ENCODE results near the gene NTSR2. TPM values are rescaled to one million over a fixed set of nuclear protein-coding genes. Genes with fewer than 3 reads are reported as not detected.

NTSR2 gene
- total RNA-seq, 1 experiment from 2014 or later = not detected

DNA sequence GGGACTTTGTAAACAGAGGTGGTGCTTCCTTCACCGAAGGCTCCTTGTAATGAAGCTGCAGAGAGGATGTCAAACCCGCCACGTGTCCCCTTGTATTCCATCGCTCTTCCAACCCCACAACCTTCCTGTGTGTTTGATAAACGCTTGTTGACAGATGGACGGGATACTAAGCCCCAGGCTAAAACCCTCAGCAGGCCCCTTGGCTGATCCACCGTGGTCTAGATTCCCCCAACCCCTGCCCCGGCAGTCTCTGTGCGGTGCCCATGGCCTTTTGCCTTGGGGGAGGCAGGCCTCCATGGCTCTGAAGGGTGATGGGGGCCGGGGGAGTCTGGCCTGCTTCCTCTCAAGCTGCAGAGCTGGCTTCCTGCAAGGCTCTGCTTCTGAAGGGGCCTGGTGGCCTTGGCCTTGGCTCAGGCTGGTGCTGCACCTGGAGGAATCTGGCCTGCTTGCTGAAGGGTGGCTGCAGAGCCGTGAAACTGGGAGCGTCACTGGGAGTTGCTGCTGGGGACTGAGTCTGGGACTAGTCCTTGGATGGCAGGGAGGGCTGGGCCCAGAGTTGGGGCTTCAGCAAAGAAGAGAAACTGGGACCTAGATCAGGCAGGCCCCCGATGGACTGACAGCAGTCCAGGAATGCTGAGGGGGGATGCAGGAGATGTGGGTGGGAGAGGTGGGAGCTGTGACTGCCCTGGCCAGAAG is 9.6 kb upstream of the NTSR2 start:
- intact Hi-C loops (cut with micrococcal nuclease) = loop anchor here (10.0 kb wide), 1 partner anchor 545 kb away; a partner anchor contains a TSS
- POLR2A ChIA-PET (ENCODE audit: unreplicated experiment) = no interaction called here
- Histone ChIP-seq H3K9me2 (replicated peaks; ENCODE audit: low read length) (no peaks in the 10 kb centered on the region), H3K9ac (ENCODE audit: low read length) (no peak overlapping the region), H3K9me3 (ENCODE audit: low read length) (no peaks in the 10 kb centered on the region), H3K4me3 (ENCODE audit: low read length) (no peak overlapping the region), H3K4me2 (ENCODE audit: low read length) (no peak overlapping the region), H3K36me3 (ENCODE audit: low read depth, low read length) (no peaks in the 10 kb centered on the region), H3K4me1 (ENCODE audit: insufficient read depth, low read length) (peaks cover 12% of the 10 kb centered on the region), H3K27me3 (ENCODE audit: low read length) (no peaks in the 10 kb centered on the region), H3K79me2 (ENCODE audit: low read length) (no peaks in the 10 kb centered on the region), H4K20me1 (ENCODE audit: low read length) (no peaks in the 10 kb centered on the region), H3F3A (ENCODE audit: low read length, unreplicated experiment) (no peaks in the 10 kb centered on the region), H2AFZ (ENCODE audit: low read length) (no peak overlapping the region), H3K27ac (ENCODE audit: low read length) (no peak overlapping the region)
- DNase-seq (no peak), ATAC-seq (no peak)
- CTCF ChIA-PET = no interaction called here
- TF ChIP-seq EZH2 (IDR thresholded peaks at IDR 0.05; ENCODE audit: low read length, unreplicated experiment) (no peak), EZH2phosphoT487 (IDR thresholded peaks at IDR 0.05; ENCODE audit: borderline replicate concordance, low read length) (no peak)
- TF ChIP-seq, protein P1, sequence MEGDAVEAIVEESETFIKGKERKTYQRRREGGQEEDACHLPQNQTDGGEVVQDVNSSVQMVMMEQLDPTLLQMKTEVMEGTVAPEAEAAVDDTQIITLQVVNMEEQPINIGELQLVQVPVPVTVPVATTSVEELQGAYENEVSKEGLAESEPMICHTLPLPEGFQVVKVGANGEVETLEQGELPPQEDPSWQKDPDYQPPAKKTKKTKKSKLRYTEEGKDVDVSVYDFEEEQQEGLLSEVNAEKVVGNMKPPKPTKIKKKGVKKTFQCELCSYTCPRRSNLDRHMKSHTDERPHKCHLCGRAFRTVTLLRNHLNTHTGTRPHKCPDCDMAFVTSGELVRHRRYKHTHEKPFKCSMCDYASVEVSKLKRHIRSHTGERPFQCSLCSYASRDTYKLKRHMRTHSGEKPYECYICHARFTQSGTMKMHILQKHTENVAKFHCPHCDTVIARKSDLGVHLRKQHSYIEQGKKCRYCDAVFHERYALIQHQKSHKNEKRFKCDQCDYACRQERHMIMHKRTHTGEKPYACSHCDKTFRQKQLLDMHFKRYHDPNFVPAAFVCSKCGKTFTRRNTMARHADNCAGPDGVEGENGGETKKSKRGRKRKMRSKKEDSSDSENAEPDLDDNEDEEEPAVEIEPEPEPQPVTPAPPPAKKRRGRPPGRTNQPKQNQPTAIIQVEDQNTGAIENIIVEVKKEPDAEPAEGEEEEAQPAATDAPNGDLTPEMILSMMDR (conservative IDR thresholded peaks at IDR 0.05; ENCODE audit: low read depth, low read length) = no peak
- no TSS peak for BruUV-seq (replicated peaks)

DNA sequence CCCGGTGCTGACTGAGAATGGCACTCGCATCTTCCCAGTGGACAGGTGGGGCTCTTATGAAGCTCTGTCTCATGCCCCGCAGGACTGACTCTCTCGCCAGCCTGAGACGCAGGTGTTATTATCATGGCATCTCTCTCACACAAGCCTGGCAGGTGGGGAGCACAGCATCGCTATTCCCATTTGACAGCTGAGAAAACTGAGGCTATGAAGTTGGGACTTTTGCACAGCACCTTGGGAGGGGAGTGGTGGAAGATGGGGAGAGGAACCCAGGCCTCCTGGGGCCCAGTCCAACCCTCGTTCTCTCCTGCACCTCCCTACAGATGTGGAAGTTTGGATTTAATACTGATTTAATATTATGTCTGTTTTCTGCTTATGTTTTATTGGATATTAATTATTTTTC is 9.0 kb upstream of the NTSR2 start:
- POLR2A ChIA-PET (ENCODE audit: unreplicated experiment) = no interaction called here
- Histone ChIP-seq H3K4me1 (ENCODE audit: insufficient read depth, low read length) (peaks cover 12% of the 10 kb centered on the region), H3K79me2 (ENCODE audit: low read length) (no peaks in the 10 kb centered on the region), H3K4me2 (ENCODE audit: low read length) (no peak overlapping the region), H4K20me1 (ENCODE audit: low read length) (no peaks in the 10 kb centered on the region), H3K36me3 (ENCODE audit: low read depth, low read length) (no peaks in the 10 kb centered on the region), H3K4me3 (ENCODE audit: low read length) (no peak overlapping the region), H3K9ac (ENCODE audit: low read length) (no peak overlapping the region), H3F3A (ENCODE audit: low read length, unreplicated experiment) (no peaks in the 10 kb centered on the region), H3K27me3 (ENCODE audit: low read length) (no peaks in the 10 kb centered on the region), H3K9me2 (replicated peaks; ENCODE audit: low read length) (no peaks in the 10 kb centered on the region), H3K27ac (ENCODE audit: low read length) (no peak overlapping the region), H2AFZ (ENCODE audit: low read length) (no peak overlapping the region), H3K9me3 (ENCODE audit: low read length) (no peaks in the 10 kb centered on the region)
- intact Hi-C loops (cut with micrococcal nuclease) = loop anchor here (10.0 kb wide), 1 partner anchor 544 kb away; a partner anchor contains a TSS
- BruUV-seq (replicated peaks) = no TSS peak
- CTCF ChIA-PET = no interaction called here
- TF ChIP-seq EZH2 (IDR thresholded peaks at IDR 0.05; ENCODE audit: low read length, unreplicated experiment) (no peak), EZH2phosphoT487 (IDR thresholded peaks at IDR 0.05; ENCODE audit: borderline replicate concordance, low read length) (no peak)
- TF ChIP-seq, protein P1 (conservative IDR thresholded peaks at IDR 0.05; ENCODE audit: low read depth, low read length) = no peak
- no peak for DNase-seq
- no peak for ATAC-seq

DNA sequence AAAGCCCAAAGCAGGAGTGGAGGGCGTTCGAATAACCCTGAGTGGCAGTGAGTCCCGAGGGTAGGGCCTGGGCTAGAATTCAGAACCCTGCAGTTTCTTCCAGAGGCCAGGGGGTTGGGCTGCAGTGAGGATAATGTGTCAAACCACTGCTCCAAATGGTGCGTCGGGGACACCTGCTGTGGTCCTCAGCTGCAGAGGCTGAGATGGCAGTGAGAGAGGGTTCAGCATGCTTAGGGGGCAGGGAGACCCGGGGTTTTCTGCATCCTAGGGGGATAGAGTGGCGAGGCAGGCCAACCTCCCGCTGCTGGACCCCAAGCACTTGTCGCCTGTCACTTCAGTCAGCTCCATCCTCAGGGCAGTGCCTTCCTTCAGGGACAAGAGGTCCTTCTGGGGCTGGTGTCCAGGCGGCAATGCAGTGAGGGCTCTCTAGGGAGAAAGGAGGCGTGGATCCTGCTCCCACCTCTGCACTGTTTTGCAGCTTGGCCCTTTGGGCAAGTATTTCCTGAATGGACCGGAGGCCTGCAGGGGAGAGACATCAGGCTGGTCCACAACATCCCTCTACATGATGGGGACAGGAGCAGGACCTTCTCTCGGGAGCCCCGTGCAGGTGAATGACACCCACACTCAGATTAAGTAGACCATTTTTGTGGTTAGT is 8.4 kb upstream of the NTSR2 start:
- Histone ChIP-seq H3K9me2 (replicated peaks; ENCODE audit: low read length) (no peaks in the 10 kb centered on the region), H3F3A (ENCODE audit: low read length, unreplicated experiment) (no peaks in the 10 kb centered on the region), H3K79me2 (ENCODE audit: low read length) (no peaks in the 10 kb centered on the region), H3K9me3 (ENCODE audit: low read length) (no peaks in the 10 kb centered on the region), H4K20me1 (ENCODE audit: low read length) (no peaks in the 10 kb centered on the region), H3K9ac (ENCODE audit: low read length) (no peak overlapping the region), H3K27me3 (ENCODE audit: low read length) (no peaks in the 10 kb centered on the region), H2AFZ (ENCODE audit: low read length) (no peak overlapping the region), H3K27ac (ENCODE audit: low read length) (no peak overlapping the region), H3K4me1 (ENCODE audit: insufficient read depth, low read length) (peaks cover 12% of the 10 kb centered on the region), H3K4me2 (ENCODE audit: low read length) (no peak overlapping the region), H3K4me3 (ENCODE audit: low read length) (no peak overlapping the region), H3K36me3 (ENCODE audit: low read depth, low read length) (no peaks in the 10 kb centered on the region)
- intact Hi-C loops (cut with micrococcal nuclease) = loop anchor here (10.0 kb wide), 1 partner anchor 544 kb away; a partner anchor contains a TSS
- ChIA-PET POLR2A (ENCODE audit: unreplicated experiment) (no interaction called here), CTCF (no interaction called here)
- BruUV-seq (replicated peaks) = no TSS peak
- TF ChIP-seq EZH2phosphoT487 (IDR thresholded peaks at IDR 0.05; ENCODE audit: borderline replicate concordance, low read length) = no peak
- TF ChIP-seq, protein P1 (conservative IDR thresholded peaks at IDR 0.05; ENCODE audit: low read depth, low read length) = no peak
- ATAC-seq (no peak), DNase-seq (no peak)

All from PC-3 (cell line).